HepG2 (cell line): ENCODE results near the gene PCDHB15. TPM values are rescaled to one million over a fixed set of nuclear protein-coding genes. Genes with fewer than 3 reads are reported as not detected.
"Not testable (repeated sequence)": the region's sequence is repeated elsewhere in the genome, so short reads cannot be mapped to it uniquely, and the experiment has no call there.

Experiments
- ATAC-seq: fragments of 200-7000 bp; cut with Tn5 transposase; 3 replicates; pipeline ENCODE4 v1.9.1; 2020; ENCODE audit warnings: mild to moderate bottlenecking, moderate library complexity
- BruUV-seq: library from RNA; stranded (reverse); fragments of 400-500 nt; replicated peaks from 2 replicates; lab custom pipeline; 2021; lab: Mats Ljungman, UMichigan
- CTCF ChIA-PET: fragments of 300-600 bp; formaldehyde crosslinking; extraction: SDS; loops from one replicate; lab custom pipeline; 2021; ENCODE audit warnings: low total read pairs, inconsistent platforms, low intra/inter-chr PET ratio; lab: Yijun Ruan, JAX
- POLR2A ChIA-PET: fragments of 350-600 bp; sonication (Branson Sonifier 250); formaldehyde crosslinking; loops from one replicate; lab custom pipeline; 2020; ENCODE audit warnings: antibody characterized with exemption, inconsistent platforms; lab: Yijun Ruan, JAX
- DNase-seq: peaks from one replicate; pipeline ENCODE4 v3.0.0-alpha.2; 2015; ENCODE audit warnings: low spot score
- FAIRE-seq: peaks from 3 replicates; lab custom pipeline; 2011; peaks lifted over from hg19 to GRCh38; lab: Jason Lieb, UNC
- H2AFZ ChIP-seq: one replicate; pipeline ENCODE4 v1.6.1; 2011; ENCODE audit warnings: low read length, inconsistent platforms
- H3K27ac ChIP-seq: fragments of 300-600 bp; 3 replicates; pipeline ENCODE4 v1.8.0; 2011; ENCODE audit warnings: mixed run types, mild to moderate bottlenecking, mixed read lengths, low read length, inconsistent platforms; ENCODE audit not compliant: insufficient read depth; ENCODE audit errors: extremely low read length
- H3K27me3 ChIP-seq, 2 experiments: fragments of 200-600 bp in 1 of 2; 2 replicates in 1 of 2; 3 replicates in 1 of 2; pipeline versions ENCODE4 v1.6.0 to v1.8.0; 2011; ENCODE audit warnings: low read length in 2 of 2, mild to moderate bottlenecking in 2 of 2, moderate library complexity in 2 of 2, inconsistent platforms in 1 of 2; ENCODE audit not compliant: insufficient read depth in 2 of 2, control insufficient read depth in 1 of 2
- H3K36me3 ChIP-seq, 2 experiments: fragments of 200-600 bp in 1 of 2; replicated peaks in 1 of 2; 2 replicates in 1 of 2; 3 replicates in 1 of 2; pipeline versions ENCODE4 v1.5.1 to v1.8.0; 2011; ENCODE audit warnings: low read length in 2 of 2, inconsistent platforms in 1 of 2; ENCODE audit not compliant: insufficient read depth in 2 of 2, control insufficient read depth in 1 of 2
- H3K4me1 ChIP-seq: 2 replicates; pipeline ENCODE4 v1.5.1; 2012; ENCODE audit warnings: low read length, inconsistent platforms; ENCODE audit not compliant: insufficient read depth
- H3K4me2 ChIP-seq: 2 replicates; pipeline ENCODE4 v1.6.0; 2011; ENCODE audit warnings: low read depth, low read length, inconsistent platforms
- H3K4me3 ChIP-seq, 3 experiments: fragments of 200-600 bp in 1 of 3; sonication (generic), shearing (Covaris generic) in 1 of 3; replicated peaks in 1 of 3; 2 replicates each; pipeline ENCODE4 v1.5.1; 2011 to 2016; ENCODE audit warnings: low read length in 3 of 3, inconsistent platforms in 2 of 3, low read depth in 2 of 3, mild to moderate bottlenecking in 2 of 3, control low read depth in 1 of 3, mixed read lengths in 1 of 3; ENCODE audit not compliant: insufficient read depth in 1 of 3
- H3K79me2 ChIP-seq: one replicate; pipeline ENCODE4 v1.6.1; 2011; ENCODE audit warnings: low read length, inconsistent platforms; ENCODE audit not compliant: insufficient read depth
- H3K9ac ChIP-seq: 2 replicates; pipeline ENCODE4 v1.6.0; 2011; ENCODE audit warnings: mild to moderate bottlenecking, low read depth, low read length, inconsistent platforms; ENCODE audit not compliant: insufficient read depth
- H3K9me3 ChIP-seq: 2 replicates; pipeline ENCODE4 v1.5.1; 2012; ENCODE audit warnings: mild to moderate bottlenecking, low read length
- H4K20me1 ChIP-seq: 2 replicates; pipeline ENCODE4 v1.6.0; 2011; ENCODE audit warnings: inconsistent platforms, mild to moderate bottlenecking, low read length, moderate library complexity; ENCODE audit not compliant: insufficient read depth
- PAXIP1 ChIP-seq: sonication (generic); formaldehyde crosslinking; conservative IDR thresholded peaks from 2 replicates; pipeline ENCODE4 v1.4.0; 2020; ENCODE audit warnings: mild to moderate bottlenecking, missing genetic modification reagents, moderate library complexity
- WGBS: methylation state at CpG from one replicate; pipeline ENCODE4 v1.1.6; 2017; ENCODE audit warnings: low lambda C conversion rate; 5-methylcytosine and 5-hydroxymethylcytosine counted together
- in situ Hi-C: cut with HindIII; loops from 2 replicates; pipeline ENCODE4 v1.10.0; 2017; ENCODE audit warnings: low pct_unique_long_range_greater_than_20kb; ENCODE audit not compliant: extremely low pct_ligation_motif_present
- intact Hi-C: fragments of 100-400 bp; cut with micrococcal nuclease; formaldehyde crosslinking; loops from one replicate; pipeline ENCODE4 v1.10.0; 2022; ENCODE audit not compliant: unreplicated experiment
- polyA plus RNA-seq, 8 experiments: library from polyadenylated mRNA; depleted of rRNA in 3 of 8; stranded (reverse) in 7 of 8; unstranded in 1 of 8; fragments of >200 nt; fragmentation: Illumina TruSeq in 4 of 8; extraction: Trizol in 4 of 8; gene quantifications; 2 replicates each; pipeline versions ENCODE4 v1.2.1 to v1.2.3, GENCODE V29; 2011 to 2016; ENCODE audit warnings: low read depth in 4 of 8, missing spikeins in 1 of 8, mixed read lengths in 1 of 8; ENCODE audit not compliant: insufficient read depth in 1 of 8
- total RNA-seq, 5 experiments: library from RNA; depleted of rRNA; stranded (reverse); fragments of >200 nt; fragmentation: Illumina TruSeq; extraction: Trizol; gene quantifications; 2 replicates each; pipeline ENCODE4 v1.2.3, GENCODE V29; 2016; ENCODE audit warnings: low read depth in 1 of 5

The PCDHB15 gene
- total and polyA plus RNA-seq, 2 of the 13 experiments (the other 11 are each of a cell fraction or from before 2014, with no cell fraction given), result 0.22 to 0.26 TPM

DNA sequence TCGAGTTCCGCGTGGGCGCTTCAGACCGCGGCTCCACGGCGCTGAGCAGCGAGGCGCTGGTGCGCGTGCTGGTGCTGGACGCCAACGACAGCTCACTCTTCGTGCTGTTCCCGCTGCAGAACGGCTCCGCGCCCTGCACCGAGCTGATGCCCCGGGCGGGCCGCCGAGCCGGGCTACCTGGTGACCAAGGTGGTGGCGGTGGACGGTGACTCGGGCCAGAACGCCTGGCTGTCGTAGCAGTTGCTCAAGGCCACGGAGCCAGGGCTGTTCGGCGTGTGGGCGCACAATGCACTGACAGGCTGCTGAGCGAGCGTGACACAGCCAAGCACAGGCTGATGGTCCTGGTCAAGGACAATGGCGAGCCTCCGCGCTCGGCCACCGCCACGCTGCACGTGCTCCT is 3.7 kb upstream of the PCDHB15 start (continued):
- no peak for TF ChIP-seq PAXIP1 (CRISPR knock-in tag)

- POLR2A ChIA-PET, DNase-seq, H3K4me2 ChIP-seq, H3K36me3 ChIP-seq, H3K4me3 ChIP-seq, intact Hi-C loops, H2AFZ ChIP-seq, in situ Hi-C loops, H3K4me1 ChIP-seq, H3K9ac ChIP-seq, H3K27ac ChIP-seq, CTCF ChIA-PET, ATAC-seq, H3K27me3 ChIP-seq, BruUV-seq, H3K79me2 ChIP-seq, FAIRE-seq, H4K20me1 ChIP-seq: not testable (repeated sequence)
- H3K9me3 ChIP-seq, result peaks cover 79% of the 10 kb centered on the region
- WGBS, result 10% methylated on average over 2 of the region's 42 CpGs
Measured at GRCh38 chr5:141246971-141247370, 1.8 kb downstream of the PCDHB15 start.

GRCh38 chr5:141247434-141247833 is 2.2 kb downstream of the PCDHB15 start:
- H2AFZ ChIP-seq, H3K4me2 ChIP-seq, H3K79me2 ChIP-seq, ATAC-seq, in situ Hi-C loops, H3K27me3 ChIP-seq, POLR2A ChIA-PET, CTCF ChIA-PET, H4K20me1 ChIP-seq, BruUV-seq, H3K4me3 ChIP-seq, intact Hi-C loops, H3K27ac ChIP-seq, FAIRE-seq, H3K4me1 ChIP-seq, H3K9ac ChIP-seq, H3K36me3 ChIP-seq, DNase-seq: not testable (repeated sequence)
- H3K9me3 ChIP-seq, result peaks cover 79% of the 10 kb centered on the region
- WGBS, result 71% methylated on average over 16 of the region's 34 CpGs
